SK-N-SH treated with all-trans-retinoic acid at 6 μM for 48 hours (cell line): ENCODE data around the gene CMBL.

Source experiments
- ATAC-seq: fragments of 200-7000 bp; cut with Tn5 transposase; 3 replicates; pipeline ENCODE4 v1.9.1; 2020; ENCODE audit warnings: mild to moderate bottlenecking, moderate library complexity
- ARNTL ChIP-seq: fragments of 450-650 bp; formaldehyde crosslinking; IDR thresholded peaks from 2 replicates; pipeline ENCODE4 v1.5.0; 2020; ENCODE audit warnings: low read depth, mild to moderate bottlenecking, moderate library complexity, borderline replicate concordance
- BACH2 ChIP-seq: fragments of 250-450 bp; sonication (Bioruptor Pico); IDR thresholded peaks from 2 replicates; pipeline ENCODE4 v1.9.0; 2021; ENCODE audit warnings: mild to moderate bottlenecking, borderline replicate concordance
- CREB5 ChIP-seq: fragments of 250-450 bp; sonication (Bioruptor Pico); IDR thresholded peaks from 2 replicates; pipeline ENCODE4 v1.5.1; 2020; ENCODE audit warnings: low read depth, mild to moderate bottlenecking, moderate library complexity
- CSDC2 ChIP-seq: fragments of 250-450 bp; sonication (Bioruptor Pico); IDR thresholded peaks from 2 replicates; pipeline ENCODE4 v1.5.0; 2020; ENCODE audit warnings: mild to moderate bottlenecking, moderate library complexity
- ESRRG ChIP-seq: fragments of 250-450 bp; sonication (Bioruptor Pico); IDR thresholded peaks from 2 replicates; pipeline ENCODE4 v1.6.1; 2021; ENCODE audit warnings: mild to moderate bottlenecking
- GLIS3 ChIP-seq: fragments of 250-450 bp; sonication (Bioruptor Pico); IDR thresholded peaks from 2 replicates; pipeline ENCODE4 v1.5.0; 2020; ENCODE audit warnings: mild to moderate bottlenecking, moderate library complexity
- ISL1 ChIP-seq: fragments of 250-450 bp; sonication (Bioruptor Pico); IDR thresholded peaks from 2 replicates; pipeline ENCODE4 v2.1.2; 2022; ENCODE audit warnings: mild to moderate bottlenecking, moderate library complexity
- OSR1 ChIP-seq: fragments of 250-450 bp; sonication (Bioruptor Pico); IDR thresholded peaks from 2 replicates; pipeline ENCODE4 v1.8.0; 2022; ENCODE audit warnings: moderate library complexity, mild to moderate bottlenecking, inconsistent platforms
- POU6F1 ChIP-seq: fragments of 250-450 bp; sonication (Bioruptor Pico); IDR thresholded peaks from 2 replicates; pipeline ENCODE4 v1.8.0; 2021; ENCODE audit warnings: low read depth, mild to moderate bottlenecking, moderate library complexity, borderline replicate concordance
- PPARA ChIP-seq: fragments of 250-450 bp; sonication (Bioruptor Pico); IDR thresholded peaks from 2 replicates; pipeline ENCODE4 v1.5.0; 2020; ENCODE audit warnings: mild to moderate bottlenecking, borderline replicate concordance
- RARB ChIP-seq: fragments of 250-450 bp; sonication (Bioruptor Pico); IDR thresholded peaks from 2 replicates; pipeline ENCODE4 v1.8.0; 2021; ENCODE audit warnings: mild to moderate bottlenecking, moderate library complexity
- SNAI2 ChIP-seq: fragments of 250-450 bp; sonication (Bioruptor Pico); IDR thresholded peaks from 2 replicates; pipeline ENCODE4 v1.5.0; 2020; ENCODE audit warnings: mild to moderate bottlenecking, moderate library complexity
- TCF4 ChIP-seq: fragments of 250-450 bp; sonication (Bioruptor Pico); IDR thresholded peaks from 2 replicates; pipeline ENCODE4 v1.8.0; 2021; ENCODE audit warnings: mild to moderate bottlenecking, moderate library complexity, borderline replicate concordance
- TOX ChIP-seq: fragments of 250-450 bp; sonication (Bioruptor Pico); IDR thresholded peaks from 2 replicates; pipeline ENCODE4 v1.8.0; 2021; ENCODE audit warnings: mild to moderate bottlenecking, moderate library complexity, borderline replicate concordance
- TSHZ2 ChIP-seq: fragments of 250-450 bp; sonication (Bioruptor Pico); IDR thresholded peaks from 2 replicates; pipeline ENCODE4 v1.5.0; 2020; ENCODE audit warnings: mild to moderate bottlenecking, moderate library complexity
- ZFP3 ChIP-seq: fragments of 250-450 bp; sonication (Bioruptor Pico); IDR thresholded peaks from 2 replicates; pipeline ENCODE4 v1.5.0; 2020; ENCODE audit warnings: mild to moderate bottlenecking, moderate library complexity
- ZFP30 ChIP-seq: fragments of 450-650 bp; formaldehyde crosslinking; IDR thresholded peaks from 2 replicates; pipeline ENCODE4 v1.5.0; 2022; ENCODE audit warnings: mild to moderate bottlenecking, moderate library complexity
- ZNF565 ChIP-seq: fragments of 450-650 bp; formaldehyde crosslinking; conservative IDR thresholded peaks from 2 replicates; pipeline ENCODE4 v1.5.0; 2020; ENCODE audit warnings: low read depth, mild to moderate bottlenecking, moderate library complexity
- ZNF70 ChIP-seq: fragments of 450-650 bp; formaldehyde crosslinking; IDR thresholded peaks from 2 replicates; pipeline ENCODE4 v1.5.0; 2020; ENCODE audit warnings: mild to moderate bottlenecking, moderate library complexity
- ZNF8 ChIP-seq: fragments of 450-650 bp; formaldehyde crosslinking; IDR thresholded peaks from 2 replicates; pipeline ENCODE4 v1.5.0; 2020; ENCODE audit warnings: mild to moderate bottlenecking, moderate library complexity

The CMBL gene

GRCh38 chr5:10343486-10343885 is 35.8 kb upstream of the CMBL start:
- TF ChIP-seq GLIS3 (no peak), OSR1 (CRISPR knock-in tag) (no peak)
- ATAC-seq = no peak

- TF ChIP-seq SNAI2 (CRISPR knock-in tag) = no peak
- TF ChIP-seq ZNF8 (CRISPR knock-in tag) = no peak
- TF ChIP-seq TSHZ2 (CRISPR knock-in tag) = no peak
- TF ChIP-seq ZFP3 = no peak
- TF ChIP-seq ESRRG (CRISPR knock-in tag) = no peak
- TF ChIP-seq ZFP30 (CRISPR knock-in tag) = no peak
- TF ChIP-seq TOX = no peak
- TF ChIP-seq ZNF565 (CRISPR knock-in tag) = no peak
- TF ChIP-seq PPARA = no peak
- TF ChIP-seq BACH2 (CRISPR knock-in tag) = no peak
- no peak for TF ChIP-seq ZNF70 (CRISPR knock-in tag)
- ATAC-seq = no peak
Observed at GRCh38 chr5:10339958-10340357, 32.3 kb upstream of the CMBL start.

- peak; percentile 51; the same call in 2 of the 3 replicates for ATAC-seq
- no peak for TF ChIP-seq RARB
- no peak for TF ChIP-seq ZFP30 (CRISPR knock-in tag)
- TF ChIP-seq POU6F1 = no peak
- TF ChIP-seq BACH2 (CRISPR knock-in tag) = no peak
- TF ChIP-seq TCF4 (CRISPR knock-in tag) = no peak
- no peak for TF ChIP-seq SNAI2 (CRISPR knock-in tag)
- TF ChIP-seq ISL1 (CRISPR knock-in tag) = no peak
Observed at GRCh38 chr5:10339058-10339811, 31.5 kb upstream of the CMBL start.

- TF ChIP-seq SNAI2 (CRISPR knock-in tag) = no peak
- TF ChIP-seq TOX = no peak
- TF ChIP-seq CREB5 (CRISPR knock-in tag) = no peak
- TF ChIP-seq ZNF565 (CRISPR knock-in tag) = no peak
- no peak for TF ChIP-seq TCF4 (CRISPR knock-in tag)
- TF ChIP-seq ZNF8 (CRISPR knock-in tag) = no peak
- TF ChIP-seq CSDC2 (CRISPR knock-in tag) = no peak
- no peak for TF ChIP-seq ZNF70 (CRISPR knock-in tag)
- TF ChIP-seq, all 23 proteins: peak for 0
- ATAC-seq = no peak
Observed at GRCh38 chr5:10338686-10339057, 31.0 kb upstream of the CMBL start.

GRCh38 chr5:10337986-10338385 is 30.3 kb upstream of the CMBL start:
- no peak for TF ChIP-seq SNAI2 (CRISPR knock-in tag)
- ATAC-seq = no peak

GRCh38 chr5:10337107-10337506 is 29.4 kb upstream of the CMBL start:
- no peak for TF ChIP-seq ZFP3
- no peak for TF ChIP-seq ZFP30 (CRISPR knock-in tag)
- no peak for TF ChIP-seq CSDC2 (CRISPR knock-in tag)
- no peak for TF ChIP-seq BACH2 (CRISPR knock-in tag)
- no peak for TF ChIP-seq OSR1 (CRISPR knock-in tag)
- TF ChIP-seq GLIS3 = no peak
- TF ChIP-seq ARNTL (CRISPR knock-in tag) = no peak
- no peak for TF ChIP-seq ISL1 (CRISPR knock-in tag)
- no peak for TF ChIP-seq CREB5 (CRISPR knock-in tag)
- ATAC-seq = no peak
